GM20000 (cell line): Measurements from ENCODE around the gene RANGRF.

Experiments
- DNase-seq: peaks from one replicate; pipeline ENCODE4 v3.0.0; 2012; ENCODE audit warnings: low spot score
- CTCF ChIP-seq: IDR thresholded peaks from 2 replicates; pipeline ENCODE4 v1.5.1; 2012; ENCODE audit warnings: mild to moderate bottlenecking, control low read depth; ENCODE audit errors: extremely low read depth, missing control alignments

The RANGRF gene

GRCh38 chr17:8339540-8339939 lies 51.1 kb downstream of the RANGRF start, which contains the start of gene ODF4:
Gene ODF4 (plus strand): TSS chr17:8339840. CDS start chr17:8340052, 212 bp downstream.
- TF ChIP-seq CTCF, result no peak
- no peak for DNase-seq
